ENCODE data around the gene KIF23.
"Not testable (repeated sequence)": the region's sequence is repeated elsewhere in the genome, so short reads cannot be mapped to it uniquely, and the experiment has no call there.

The KIF23 gene

DNA sequence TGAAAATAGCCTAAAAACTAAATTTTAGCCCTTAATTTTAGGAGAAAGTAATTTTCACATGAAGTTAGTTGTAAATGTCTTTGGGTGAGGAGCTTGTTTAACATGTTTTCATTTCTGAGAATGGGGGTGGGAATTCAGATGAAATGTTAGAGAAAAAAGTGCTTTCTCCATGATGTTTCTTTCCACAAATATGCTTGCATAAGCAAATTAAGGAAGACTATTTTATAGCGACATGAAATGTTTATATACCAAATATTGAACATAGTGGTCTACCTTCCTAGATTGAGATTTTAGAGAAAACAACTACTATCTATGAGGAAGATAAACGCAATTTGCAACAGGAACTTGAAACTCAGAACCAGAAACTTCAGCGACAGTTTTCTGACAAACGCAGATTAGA, 25.5 kb downstream of the KIF23 start:
- DNase-seq, result no peak

GRCh38 chr15:69443032-69443611, 29.0 kb downstream of the KIF23 start:
- no peak for DNase-seq

- no peak for DNase-seq
These were observed 30.5 kb downstream of the KIF23 start for GRCh38 chr15:69444686-69445085.

DNA sequence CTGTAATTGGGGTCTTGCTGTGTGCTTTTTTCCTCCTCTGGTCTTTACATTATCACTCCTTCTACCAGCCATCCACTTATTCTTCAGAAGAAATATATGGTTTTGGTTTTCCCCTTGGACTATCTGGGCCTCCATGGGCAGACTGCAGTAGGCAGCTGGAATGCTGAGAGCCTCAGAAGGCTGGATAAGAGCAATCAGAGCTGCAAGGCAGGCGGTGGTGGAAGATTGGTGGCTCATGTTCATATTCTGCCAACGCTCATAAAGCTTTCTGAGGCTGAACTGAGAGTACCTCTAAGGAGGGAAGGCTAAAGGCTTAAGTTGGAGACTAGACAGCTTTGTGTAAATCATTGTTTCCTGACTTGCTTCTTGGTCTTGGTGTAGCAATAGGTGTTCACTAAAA, 32.8 kb downstream of the KIF23 start:
- DNase-seq, result no peak

DNA sequence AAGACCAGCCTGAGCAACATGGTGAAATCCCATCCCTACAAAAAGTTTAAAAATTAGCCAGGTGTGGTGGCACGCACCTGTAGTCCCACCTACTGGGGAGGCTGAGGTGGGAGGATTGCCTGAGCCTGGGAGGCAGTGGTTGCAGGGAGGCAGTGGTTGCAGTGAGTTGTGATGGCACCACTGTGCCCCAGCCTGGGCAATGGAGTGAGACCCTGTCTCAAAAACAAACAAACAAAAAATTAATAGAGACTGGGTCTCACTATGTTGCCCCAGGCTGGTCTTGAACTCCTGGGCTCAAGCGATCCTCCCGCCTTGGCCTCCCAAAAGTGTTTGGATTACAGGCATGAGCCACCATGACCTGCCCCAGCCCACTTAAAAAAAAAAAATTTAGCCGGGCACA, 36.1 kb downstream of the KIF23 start:
- not testable (repeated sequence) for DNase-seq

DNA sequence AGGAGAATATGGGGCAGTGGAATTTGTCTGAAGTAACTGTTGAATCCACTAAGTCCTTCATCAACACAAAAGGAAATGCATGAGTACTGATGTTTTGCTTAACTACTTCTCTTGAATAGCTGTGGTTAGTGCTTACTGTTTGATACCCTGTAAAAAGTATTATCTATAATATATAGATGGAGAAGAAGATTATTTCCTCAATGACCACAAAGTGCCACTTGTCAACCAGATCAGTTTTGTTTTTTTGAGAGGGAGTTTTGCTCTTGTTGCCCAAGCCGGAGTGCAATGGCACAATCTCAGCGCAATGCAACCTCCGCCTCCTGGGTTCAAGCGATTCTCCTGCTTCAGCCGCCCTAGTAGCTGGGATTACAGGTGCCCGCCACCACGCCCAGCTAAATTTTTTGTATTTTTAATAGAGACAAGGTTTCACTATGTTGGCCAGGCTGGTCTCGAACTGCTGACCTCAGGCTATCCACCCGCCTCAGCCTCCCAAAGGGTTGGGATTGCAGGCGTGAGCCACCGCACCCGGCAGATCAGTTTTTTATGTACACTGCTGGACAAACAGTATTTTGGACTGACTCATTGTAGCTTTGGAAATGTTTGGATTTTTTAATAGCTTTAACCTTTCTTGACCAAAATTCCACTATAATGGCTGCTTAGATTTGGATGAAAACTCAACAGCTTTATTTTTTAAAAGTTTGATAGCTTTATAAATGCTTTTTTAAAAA, 37.0 kb downstream of the KIF23 start:
- DNase-seq, result no peak

DNA sequence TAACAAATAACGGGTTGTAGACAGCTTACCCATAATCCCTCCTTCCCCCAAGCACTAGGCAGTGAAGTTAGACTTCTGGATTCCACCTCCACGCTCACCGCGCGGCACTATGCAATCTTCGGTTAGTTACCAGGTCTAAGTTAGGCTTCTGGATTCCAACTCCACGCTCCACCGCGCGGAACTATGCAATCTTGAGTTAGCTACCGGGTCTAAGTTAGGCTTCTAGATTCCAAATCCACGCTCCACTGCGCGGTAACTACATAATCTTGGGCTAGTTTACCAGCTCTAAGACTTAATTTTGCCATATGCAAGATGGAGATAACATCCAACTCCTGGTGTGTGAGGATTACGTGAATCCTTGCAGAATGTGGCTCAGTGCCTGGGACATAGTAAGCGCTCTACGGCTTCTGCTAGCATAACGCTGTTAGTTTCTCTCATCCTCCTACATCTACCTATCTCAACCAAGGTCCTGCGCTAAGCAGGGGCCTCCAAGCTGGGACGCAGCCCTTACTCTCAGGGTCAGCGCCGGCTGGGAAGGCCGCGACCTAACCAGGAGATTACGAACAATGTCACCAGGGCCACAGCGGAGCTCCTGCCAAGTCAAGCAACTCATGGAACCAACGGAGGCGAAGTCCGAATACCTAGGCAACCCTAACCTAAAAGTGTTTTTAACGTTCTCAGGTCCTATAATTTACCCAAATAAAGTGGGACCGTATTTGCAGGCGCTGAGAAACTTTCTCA, 38.0 kb downstream of the KIF23 start:
- DNase-seq, result no peak

GRCh38 chr15:69452692-69453521, 38.8 kb downstream of the KIF23 start, which contains the start of gene RPLP1:
TSS of gene RPLP1 (plus strand) at chr15:69452818. CDS start at chr15:69452949, 131 bp downstream.
- DNase-seq, result peak; percentile 94

GRCh38 chr15:69454953-69455352, 40.8 kb downstream of the KIF23 start:
- DNase-seq, result no peak

DNA sequence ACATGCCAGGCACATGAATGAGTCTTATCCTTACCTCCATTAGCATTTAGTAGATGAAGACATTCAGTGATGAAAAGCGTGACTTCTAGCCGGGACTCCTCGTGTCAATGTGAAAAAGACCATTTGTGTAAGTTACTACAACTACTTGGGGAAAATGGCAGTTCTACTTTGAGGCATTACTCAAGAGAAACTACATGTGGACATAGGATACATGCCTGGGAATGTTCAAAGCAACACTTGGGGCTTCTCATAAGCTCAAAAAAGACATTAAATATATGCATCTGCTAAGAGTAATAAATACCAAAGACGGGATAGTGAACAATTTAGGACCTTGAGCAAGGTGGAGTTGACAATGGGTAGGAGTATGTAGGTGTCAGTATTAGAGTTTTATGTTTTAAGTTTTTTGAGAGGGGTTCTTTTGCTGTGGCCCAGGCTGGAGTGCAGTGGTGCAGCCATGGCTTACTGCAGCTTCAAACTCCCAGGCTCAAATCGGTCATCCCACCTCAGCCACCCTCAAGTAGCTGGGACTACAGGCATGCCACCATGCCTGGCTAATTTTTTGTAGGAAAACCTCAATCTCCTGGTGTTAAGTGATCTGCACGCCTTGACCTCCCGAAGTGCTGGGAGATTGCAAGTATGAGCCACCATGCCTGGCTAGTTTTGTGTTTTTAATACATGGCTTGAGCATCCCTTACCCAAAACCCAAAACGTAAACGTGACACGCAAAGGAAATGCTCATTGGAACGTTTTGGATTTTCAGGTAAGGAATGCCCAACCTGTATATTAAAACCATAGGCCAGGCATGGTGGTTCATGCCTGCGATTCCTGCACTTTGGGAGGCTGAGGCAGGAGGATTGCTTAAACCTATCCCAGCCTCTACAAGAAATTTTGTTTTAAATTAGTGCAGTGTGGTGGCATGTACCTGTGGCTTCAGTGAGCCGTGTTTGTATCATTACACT, 42.3 kb downstream of the KIF23 start:
- no peak for DNase-seq

- DNase-seq, result no peak
These were observed 43.4 kb downstream of the KIF23 start for GRCh38 chr15:69457304-69458280.

DNA sequence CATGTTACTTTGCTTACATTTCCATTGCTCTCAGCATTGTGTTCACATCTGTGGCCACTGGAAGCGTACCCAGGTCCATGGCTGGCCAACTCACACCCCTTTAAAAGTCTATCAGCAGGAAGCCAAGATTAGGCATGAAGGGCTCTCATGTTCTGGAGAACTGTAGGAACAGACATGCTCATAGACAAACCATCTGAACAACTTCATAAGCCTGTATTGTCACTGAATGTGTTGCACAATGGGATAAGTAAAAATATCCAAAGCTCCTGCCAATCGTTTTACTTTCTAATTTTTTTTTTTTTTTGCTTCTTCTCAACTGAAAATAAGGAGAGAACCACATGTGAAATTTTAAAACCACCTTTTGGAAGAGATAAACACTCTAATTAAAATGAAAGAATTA, 44.9 kb downstream of the KIF23 start:
- DNase-seq, result no peak

- DNase-seq, result no peak
These were observed 46.3 kb downstream of the KIF23 start for GRCh38 chr15:69460481-69460880.

DNA sequence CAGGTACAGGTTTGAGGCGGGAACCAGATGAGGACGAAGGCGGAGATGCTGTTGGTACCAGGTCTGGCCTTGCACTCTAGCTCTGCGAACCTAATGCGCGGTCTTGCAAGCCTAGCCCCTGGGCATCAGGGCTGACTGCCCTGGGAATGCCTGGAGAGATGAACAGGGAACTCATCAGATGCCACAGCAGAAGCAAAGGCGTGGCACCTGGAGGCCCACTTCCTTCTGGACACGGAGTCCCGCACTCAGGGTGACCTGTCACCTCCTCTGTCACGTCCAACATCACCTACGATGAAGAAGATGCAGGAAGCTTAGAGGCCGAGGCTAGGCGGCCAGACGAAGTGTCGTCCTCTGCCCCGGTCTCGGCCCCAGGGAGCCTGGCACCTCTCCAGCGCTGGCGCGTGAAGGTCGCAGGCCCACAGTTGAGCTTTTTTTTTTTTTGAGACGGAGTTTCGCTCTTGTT, 47.9 kb downstream of the KIF23 start:
- no peak for DNase-seq

- peak; percentile 91 for DNase-seq
These were observed 48.5 kb downstream of the KIF23 start for GRCh38 chr15:69462493-69463181.

GRCh38 chr15:69463182-69463756, 49.1 kb downstream of the KIF23 start:
- DNase-seq, result no peak

GRCh38 chr15:69465253-69465652, 51.1 kb downstream of the KIF23 start:
- no peak for DNase-seq

DNA sequence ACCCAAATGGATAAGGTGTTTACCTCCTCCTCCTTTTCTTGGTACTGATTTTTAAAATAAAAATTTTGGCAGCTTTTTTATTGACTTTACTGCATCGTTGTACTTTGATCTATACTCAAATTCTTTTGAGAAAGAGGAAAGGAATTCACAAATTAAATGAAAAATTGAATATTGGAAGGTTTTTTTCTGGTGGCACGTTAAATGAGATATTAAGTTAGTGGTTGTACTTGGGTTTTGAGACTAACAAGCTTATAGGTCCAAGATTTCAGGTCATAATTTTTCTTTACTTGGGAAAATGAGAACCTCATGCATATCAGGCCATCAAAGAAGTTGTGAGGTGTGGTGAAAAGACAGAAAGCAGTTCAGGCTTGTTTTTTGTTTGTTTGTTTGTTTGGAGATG, 52.6 kb downstream of the KIF23 start:
- DNase-seq, result no peak

DNA sequence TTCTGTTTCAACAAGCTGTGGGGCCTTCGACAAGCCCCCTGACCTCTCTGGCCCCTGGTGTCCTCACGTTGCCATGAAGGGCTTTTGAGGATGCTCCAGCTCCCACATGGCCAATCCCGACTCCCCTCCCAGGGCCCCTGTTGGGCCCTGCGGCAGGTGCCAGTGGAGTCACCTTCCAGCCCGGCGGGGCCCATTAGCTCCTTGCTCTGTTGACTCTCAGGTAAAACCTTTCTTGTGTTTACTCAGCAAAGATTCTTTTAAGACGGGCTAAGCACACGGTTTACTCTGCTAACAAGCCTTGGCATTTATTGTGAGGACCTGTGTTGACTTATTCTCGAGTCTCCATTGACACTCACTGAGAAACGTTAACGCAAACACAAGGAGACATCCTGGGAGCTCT, 53.5 kb downstream of the KIF23 start:
- DNase-seq, result no peak
